Activated naive CD4-positive, alpha-beta T cell (primary cell): ENCODE results near the gene ISG15.
"Not testable (repeated sequence)": the region's sequence is repeated elsewhere in the genome, so short reads cannot be mapped to it uniquely, and the experiment has no call there.

Source experiments
- DNase-seq, 4 experiments: peaks; one replicate each; lab custom pipeline; 2025; lab: John Stamatoyannopoulos, UW

ISG15 gene

DNA sequence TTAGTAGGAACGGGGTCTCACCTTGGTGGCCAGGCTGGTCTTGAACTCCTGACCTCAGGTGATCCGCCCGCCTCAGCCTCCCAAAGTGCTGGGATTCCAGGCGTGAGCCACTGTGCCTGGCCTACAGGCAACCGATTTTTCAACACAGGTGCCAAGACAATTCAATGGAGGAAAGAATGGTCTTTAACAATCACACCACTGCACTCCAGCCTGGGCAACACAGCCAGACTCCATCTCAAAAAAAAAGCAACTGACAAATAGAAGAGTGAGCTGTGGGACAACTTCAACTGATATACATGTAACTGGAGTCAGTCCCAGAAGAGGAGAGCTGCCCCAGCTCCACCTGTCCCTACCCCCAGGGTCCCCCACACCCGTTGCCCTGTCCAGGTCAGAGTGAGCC, 18.8 kb upstream of the ISG15 start:
- not testable (repeated sequence) for DNase-seq

DNA sequence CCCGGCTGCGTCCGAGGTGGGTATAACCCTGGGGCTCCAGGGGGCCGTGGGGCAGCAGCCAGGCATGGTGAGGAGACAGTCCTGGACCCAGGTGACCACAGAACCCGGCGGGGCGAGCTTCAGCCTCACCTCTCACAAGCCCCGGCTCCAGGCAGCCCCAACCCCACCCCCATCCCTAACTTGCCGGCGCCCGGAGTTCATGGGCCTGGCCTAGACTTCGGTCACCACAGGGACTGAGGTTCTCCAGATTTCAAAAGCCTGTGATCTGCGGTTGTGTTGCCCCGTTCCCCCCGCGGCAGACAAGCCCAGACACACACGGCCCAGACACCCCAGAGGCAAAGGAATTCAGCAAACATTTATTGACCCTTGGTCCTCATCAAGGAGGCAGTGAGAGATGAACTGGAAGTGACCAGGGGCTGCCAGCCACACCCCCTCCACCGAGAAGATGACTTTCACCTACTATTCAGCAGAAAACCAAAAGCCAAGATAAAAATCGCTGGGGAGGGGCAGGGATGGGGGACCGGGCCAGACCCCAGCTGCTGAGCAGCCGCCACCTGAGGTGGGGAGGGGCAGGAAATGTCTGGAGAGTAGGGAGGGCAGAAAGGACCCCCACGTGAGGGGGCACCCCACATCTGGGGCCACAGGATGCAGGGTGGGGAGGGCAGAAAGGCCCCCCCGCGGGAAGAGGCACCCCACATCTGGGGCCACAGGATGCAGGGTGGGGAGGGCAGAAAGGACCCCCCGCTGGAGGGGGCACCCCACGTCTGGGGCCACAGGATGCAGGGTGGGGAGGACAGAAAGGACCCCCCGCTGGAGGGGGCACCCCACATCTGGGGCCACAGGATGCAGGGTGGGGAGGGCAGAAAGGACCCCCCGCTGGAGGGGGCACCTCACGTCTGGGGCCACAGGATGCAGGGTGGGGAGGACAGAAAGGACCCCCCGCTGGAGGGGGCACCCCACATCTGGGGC, 17.3 kb upstream of the ISG15 start:
- no peak for DNase-seq

DNA sequence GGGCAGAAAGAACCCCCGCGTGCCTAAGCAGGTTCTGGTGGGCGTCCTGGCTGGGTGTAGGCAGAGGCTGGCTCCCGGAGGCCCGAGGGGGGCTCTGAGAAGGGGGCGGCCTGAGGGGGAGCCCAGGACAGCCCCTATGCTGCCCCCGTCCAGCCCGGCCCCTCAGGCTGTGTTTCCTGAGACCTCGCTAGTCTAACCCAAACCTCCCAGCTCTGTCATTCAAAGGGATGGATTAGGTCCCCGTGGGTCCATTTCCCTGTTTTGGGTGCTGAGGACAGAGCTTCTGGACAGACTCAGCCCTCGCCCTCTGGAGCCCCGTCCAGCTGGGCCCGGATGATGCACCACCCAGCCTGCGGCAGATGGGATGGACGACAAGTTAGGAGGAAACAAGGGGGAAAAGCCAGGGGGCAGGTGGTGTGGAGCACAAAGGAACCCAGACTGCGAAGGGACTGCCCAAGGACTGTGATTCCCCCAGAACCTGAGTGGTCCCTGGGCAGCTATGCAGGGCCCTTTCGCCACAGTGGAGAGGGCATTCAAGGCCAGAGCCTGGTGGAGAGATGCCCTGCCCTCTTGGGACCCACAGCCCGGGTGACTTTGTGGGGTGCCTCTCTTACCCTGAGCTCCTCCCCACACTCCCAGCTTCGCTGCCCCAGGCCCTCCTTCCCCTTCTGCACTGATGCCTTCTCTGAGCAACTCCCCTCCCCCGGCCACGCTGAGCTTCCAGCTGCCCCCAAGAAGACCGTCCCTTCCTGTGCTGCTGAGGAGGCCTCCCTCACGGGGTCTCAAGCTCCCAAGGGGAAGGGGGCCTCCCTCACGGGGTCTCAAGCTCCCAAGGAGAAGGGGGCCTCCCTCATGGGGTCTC, 16.2 kb upstream of the ISG15 start:
- no peak for DNase-seq

DNA sequence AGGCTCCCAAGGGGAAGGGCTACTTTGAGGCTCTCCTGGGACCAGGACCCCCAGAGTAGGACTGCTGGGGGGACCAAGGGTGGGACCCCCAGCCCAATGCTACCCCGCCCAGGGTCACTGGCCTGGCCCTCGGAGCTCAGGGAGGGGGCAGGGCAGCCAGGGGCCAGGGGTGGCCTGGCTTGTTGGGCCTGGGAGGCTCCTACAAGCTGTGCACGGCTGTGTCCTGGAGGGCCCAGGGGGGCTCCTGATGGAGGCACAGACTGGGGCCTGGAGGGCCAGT, 15.6 kb upstream of the ISG15 start:
- no peak for DNase-seq

DNA sequence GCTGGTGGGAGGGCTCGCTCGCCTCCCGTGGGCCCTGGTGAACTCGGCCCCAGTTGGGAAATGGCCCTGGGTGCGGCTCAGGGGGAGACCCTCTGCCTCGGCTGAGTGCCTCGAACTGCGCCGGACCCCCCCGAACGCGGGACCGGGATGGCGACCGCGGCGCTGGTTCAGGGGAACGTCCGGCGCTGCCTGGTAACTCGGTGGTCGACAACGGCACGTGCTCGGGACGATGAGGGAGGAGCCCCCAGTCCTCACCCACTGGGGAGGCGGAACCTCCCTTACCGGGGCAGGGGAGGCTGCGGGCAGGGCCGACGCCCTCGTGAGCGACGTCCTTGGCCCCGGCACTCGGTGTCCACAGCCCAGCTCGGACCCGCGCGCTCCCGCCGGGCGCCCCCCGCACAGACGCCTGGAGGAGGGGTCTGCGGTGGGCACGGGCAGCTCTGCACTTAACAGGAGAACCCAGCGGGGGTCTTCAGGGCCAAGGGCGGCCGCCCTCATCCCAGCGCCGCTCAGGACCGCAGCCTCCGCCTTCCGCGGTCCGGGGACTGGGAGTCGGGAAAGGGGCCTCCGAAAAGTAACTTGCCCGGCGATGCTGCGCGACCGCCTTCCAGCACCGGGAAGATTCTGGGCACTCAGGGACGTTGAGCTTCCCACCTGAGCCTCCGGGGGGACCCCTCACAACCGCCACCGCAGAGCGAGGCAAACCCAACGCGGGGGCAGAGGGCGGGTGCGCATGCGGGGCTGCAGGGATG, 15.1 kb upstream of the ISG15 start:
- no peak for DNase-seq

- DNase-seq: no peak
Measured at GRCh38 chr1:998745-998994, 14.6 kb upstream of the ISG15 start.

DNA sequence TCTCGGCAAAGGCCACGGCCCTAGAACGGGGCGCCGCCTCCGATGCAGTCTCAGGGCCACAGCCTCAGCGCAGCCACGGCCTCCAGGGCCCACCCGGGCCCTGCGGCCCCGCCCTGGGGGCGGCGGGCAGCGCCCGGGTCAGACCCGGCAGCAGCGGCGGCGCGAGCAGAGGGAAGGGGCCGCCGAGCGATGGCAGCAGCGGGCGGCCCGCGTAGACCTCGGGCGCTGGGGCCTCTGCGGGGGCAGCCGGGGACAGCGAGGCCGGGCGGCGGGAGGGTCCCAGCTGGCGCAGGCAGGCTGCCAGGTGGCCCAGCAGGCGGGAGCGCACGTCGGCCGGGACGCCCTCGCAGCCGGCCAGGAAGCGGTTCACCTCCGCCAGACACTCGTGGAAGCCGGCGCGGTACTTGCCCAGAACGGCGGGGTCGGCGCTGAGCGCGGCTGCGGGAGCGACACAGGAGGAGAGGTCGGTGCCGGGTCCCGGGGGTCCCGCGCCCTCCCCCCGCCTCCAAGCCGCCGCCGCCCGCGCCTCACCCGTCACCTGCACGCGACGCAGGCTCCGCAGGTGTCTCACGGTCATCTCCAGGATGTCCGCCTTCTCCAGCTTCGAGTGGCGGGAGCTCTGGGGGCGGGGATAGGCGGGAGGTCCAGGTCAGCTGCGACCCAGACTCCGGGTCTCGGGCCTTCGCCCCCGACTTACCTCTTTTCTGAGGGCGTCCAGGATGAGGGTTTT, 14.1 kb upstream of the ISG15 start:
- no peak for DNase-seq

- peak in 2 of 4 experiments; percentile 31 to 51 for DNase-seq
Measured at GRCh38 chr1:999725-1000356, 13.5 kb upstream of the ISG15 start, which contains the start of gene HES4. HES4 (minus strand) TSS chr1:1000097; CDS start chr1:999973, 124 bp downstream.

GRCh38 chr1:1000357-1001056, 12.8 kb upstream of the ISG15 start:
- peak; percentile 48 to 65 (median 56) for DNase-seq

DNA sequence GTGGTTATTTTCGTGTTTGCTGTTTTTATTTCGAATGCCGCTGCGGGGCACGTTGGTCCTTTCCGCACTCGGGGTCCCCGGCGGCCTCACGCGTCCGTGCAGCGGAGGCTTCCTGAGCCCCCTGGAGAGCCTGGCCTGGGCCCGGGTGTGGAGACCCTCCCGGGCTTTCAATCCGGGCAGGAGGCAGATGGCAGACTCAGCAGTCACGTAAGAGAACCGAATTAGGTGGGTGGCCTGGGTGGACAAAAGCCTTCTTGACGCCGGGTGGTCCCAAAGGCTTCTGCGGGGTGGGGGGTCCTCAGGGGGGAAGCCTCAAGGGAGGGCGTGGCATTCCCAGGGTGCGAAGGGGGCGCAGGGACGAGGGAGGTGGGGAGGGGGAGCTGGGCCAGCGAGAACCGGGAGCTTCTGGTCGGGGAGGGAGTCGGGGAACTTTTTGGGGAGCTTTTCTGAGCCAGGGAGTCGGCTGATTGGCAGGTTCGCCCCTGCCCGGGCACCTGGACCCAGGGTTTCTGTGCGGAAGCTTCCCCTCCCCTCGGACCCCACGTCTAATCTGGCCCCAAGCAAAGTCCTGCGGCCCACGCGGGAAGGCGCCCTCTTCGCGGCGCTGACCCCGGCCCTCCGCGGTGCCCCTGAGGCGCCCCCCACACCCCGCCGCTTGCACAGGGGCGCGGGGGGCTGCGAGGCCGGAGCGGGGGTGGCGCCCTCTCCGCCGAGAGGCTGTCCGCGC, 12.1 kb upstream of the ISG15 start:
- DNase-seq: no peak

- no peak for DNase-seq
Measured at GRCh38 chr1:1003618-1004419, 9.5 kb upstream of the ISG15 start.

- DNase-seq: no peak
Measured at GRCh38 chr1:1004420-1004779, 8.9 kb upstream of the ISG15 start.

DNA sequence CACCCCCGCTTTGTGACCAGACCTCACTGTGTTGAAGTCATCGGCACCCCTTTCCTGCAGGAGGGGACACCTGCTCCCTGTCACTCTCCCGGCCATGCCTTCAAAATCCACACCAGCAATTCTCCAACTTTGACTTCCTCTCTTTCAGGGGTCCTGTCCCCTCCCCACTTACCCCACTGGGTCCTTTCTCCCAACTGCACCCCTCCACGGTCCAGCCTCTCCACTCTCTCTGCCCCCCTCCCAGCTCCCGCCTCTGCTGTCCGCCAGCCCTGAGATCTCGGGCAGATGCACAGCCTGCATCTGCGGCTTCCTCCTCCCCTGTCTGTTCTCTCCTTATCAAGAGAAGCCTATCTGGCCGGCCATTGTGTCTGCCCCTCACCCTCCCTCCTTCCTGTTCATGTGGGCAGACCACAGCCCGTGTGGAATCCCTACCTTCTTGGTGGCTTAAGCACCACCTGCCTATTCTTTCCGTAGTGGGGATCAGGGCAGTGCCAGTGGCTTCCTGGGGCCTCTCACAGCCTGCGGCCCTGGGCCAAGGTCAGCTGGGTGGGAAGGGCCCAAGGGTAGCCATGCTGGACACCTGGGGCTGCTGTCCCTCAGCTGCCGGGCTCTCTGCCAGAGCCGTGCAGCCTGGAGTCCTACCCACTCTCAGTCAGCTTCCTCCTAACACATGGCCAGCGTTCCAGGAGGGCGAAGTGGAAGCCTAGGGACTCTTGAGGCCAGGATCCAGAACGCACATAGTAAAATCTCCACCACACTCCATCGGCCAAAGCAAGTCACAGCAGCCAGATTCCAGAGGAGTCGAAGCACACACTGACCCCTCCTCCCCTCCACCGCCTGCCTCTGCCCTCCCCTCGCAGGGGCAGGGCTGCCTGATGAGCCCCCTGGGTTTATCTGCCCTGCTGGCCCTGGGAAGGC, 8.3 kb upstream of the ISG15 start:
- DNase-seq: no peak

GRCh38 chr1:1005774-1006304, 7.5 kb upstream of the ISG15 start:
- no peak for DNase-seq

- DNase-seq: no peak
Measured at GRCh38 chr1:1006305-1007159, 6.8 kb upstream of the ISG15 start.

DNA sequence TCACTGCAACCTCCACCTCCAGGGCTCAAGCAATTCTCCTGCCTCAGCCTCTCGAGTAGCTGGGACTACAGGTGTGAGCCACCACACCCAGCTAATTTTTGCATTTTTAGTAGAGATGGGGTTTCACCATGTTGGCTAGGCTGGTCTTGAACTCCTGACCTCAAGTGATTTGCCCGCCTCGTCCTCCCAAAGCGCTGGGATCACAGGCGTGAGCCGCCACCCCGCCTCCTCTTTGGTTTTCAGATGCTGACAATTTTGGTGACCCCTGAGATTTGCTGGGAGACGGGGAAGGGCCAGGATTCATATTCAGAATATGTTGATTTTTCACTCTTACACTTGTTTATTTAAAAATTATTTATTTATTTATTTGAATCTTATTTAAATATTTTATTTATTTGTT, 3.2 kb upstream of the ISG15 start:
- not testable (repeated sequence) for DNase-seq

GRCh38 chr1:1011396-1011949, 1.8 kb upstream of the ISG15 start:
- no peak for DNase-seq
